Measurements from ENCODE around the gene MS4A5.

DNA sequence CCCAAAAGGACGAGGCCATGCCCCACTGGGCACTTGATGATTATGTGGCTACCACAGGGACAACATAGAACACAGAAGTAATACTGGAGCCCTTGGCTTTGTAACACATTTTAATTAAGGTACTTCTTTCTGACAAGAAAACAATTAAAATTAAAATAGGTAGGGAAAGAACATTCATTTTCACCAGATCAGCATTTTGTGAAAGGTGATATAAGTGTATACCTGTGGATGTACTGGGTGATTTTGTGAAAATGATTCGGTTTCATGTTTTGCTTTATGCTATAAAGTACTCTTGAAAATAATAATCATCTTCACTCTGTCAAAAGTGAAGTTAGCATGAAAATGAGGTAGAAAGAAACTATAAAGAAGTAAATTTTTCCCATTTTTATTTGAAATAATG, 64.1 kb downstream of the MS4A5 start:
- TF ChIP-seq, protein P1, sequence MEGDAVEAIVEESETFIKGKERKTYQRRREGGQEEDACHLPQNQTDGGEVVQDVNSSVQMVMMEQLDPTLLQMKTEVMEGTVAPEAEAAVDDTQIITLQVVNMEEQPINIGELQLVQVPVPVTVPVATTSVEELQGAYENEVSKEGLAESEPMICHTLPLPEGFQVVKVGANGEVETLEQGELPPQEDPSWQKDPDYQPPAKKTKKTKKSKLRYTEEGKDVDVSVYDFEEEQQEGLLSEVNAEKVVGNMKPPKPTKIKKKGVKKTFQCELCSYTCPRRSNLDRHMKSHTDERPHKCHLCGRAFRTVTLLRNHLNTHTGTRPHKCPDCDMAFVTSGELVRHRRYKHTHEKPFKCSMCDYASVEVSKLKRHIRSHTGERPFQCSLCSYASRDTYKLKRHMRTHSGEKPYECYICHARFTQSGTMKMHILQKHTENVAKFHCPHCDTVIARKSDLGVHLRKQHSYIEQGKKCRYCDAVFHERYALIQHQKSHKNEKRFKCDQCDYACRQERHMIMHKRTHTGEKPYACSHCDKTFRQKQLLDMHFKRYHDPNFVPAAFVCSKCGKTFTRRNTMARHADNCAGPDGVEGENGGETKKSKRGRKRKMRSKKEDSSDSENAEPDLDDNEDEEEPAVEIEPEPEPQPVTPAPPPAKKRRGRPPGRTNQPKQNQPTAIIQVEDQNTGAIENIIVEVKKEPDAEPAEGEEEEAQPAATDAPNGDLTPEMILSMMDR (IDR thresholded peaks at IDR 0.05), result no peak
- TF ChIP-seq POLR2A (IDR thresholded peaks at IDR 0.05) (no peak), EP300 (IDR thresholded peaks at IDR 0.05) (no peak)
